PC-9 (cell line): ENCODE data around the gene MMP11. TPM values are rescaled to one million over a fixed set of nuclear protein-coding genes. Genes with fewer than 3 reads are reported as not detected.

Source experiments
- BruUV-seq: library from RNA; stranded (reverse); fragments of 400-500 nt; replicated peaks from 2 replicates; lab custom pipeline; 2021; lab: Mats Ljungman, UMichigan
- CTCF ChIA-PET: fragments of 300-600 bp; sonication (Branson Sonifier 250); formaldehyde crosslinking; loops from one replicate; lab custom pipeline; 2022; ENCODE audit warnings: antibody characterized with exemption; lab: Charles Lee
- POLR2A ChIA-PET: fragments of 300-600 bp; sonication (Branson Sonifier 250); formaldehyde crosslinking; loops from one replicate; lab custom pipeline; 2022; ENCODE audit warnings: antibody characterized with exemption; ENCODE audit not compliant: unreplicated experiment; lab: Charles Lee
- DNase-seq, 2 experiments: peaks; one replicate each; pipeline versions ENCODE4 v3.0.0 to v3.0.0-alpha.2; 2015 to 2022; ENCODE audit warnings: mixed read lengths in 1 of 2
- H2AFZ ChIP-seq: fragments of 200-600 bp; sonication (generic); 2 replicates; pipeline ENCODE4 v1.8.1; 2017; ENCODE audit warnings: antibody characterized with exemption
- H3F3A ChIP-seq: fragments of 200-600 bp; sonication (generic); 2 replicates; pipeline ENCODE4 v1.8.1; 2017; ENCODE audit warnings: antibody characterized with exemption, mild to moderate bottlenecking, low read depth; ENCODE audit not compliant: insufficient read depth
- H3K27ac ChIP-seq: fragments of 200-600 bp; sonication (generic); 2 replicates; pipeline ENCODE4 v1.6.1; 2016; ENCODE audit warnings: mixed run types
- H3K27me3 ChIP-seq: fragments of 200-600 bp; sonication (generic); 2 replicates; pipeline ENCODE4 v1.6.1; 2016; ENCODE audit warnings: low read depth, mixed run types; ENCODE audit not compliant: insufficient read depth
- H3K36me3 ChIP-seq: fragments of 200-600 bp; sonication (generic); 2 replicates; pipeline ENCODE4 v1.6.1; 2016; ENCODE audit warnings: low read depth, mixed run types
- H3K4me1 ChIP-seq: fragments of 200-600 bp; sonication (generic); replicated peaks from 2 replicates; pipeline ENCODE4 v1.6.1; 2016; ENCODE audit warnings: mixed run types; ENCODE audit not compliant: insufficient read depth
- H3K4me2 ChIP-seq: fragments of 200-600 bp; sonication (generic); 2 replicates; pipeline ENCODE4 v1.6.1; 2017; ENCODE audit warnings: mixed run types
- H3K4me3 ChIP-seq: fragments of 200-600 bp; sonication (generic); 2 replicates; pipeline ENCODE4 v1.6.1; 2016; ENCODE audit warnings: mixed run types
- H3K79me2 ChIP-seq: fragments of 200-600 bp; sonication (generic); 2 replicates; pipeline ENCODE4 v1.6.1; 2017; ENCODE audit warnings: low read depth, mixed run types
- H3K9me2 ChIP-seq: fragments of 200-600 bp; sonication (generic); 2 replicates; pipeline ENCODE4 v1.8.1; 2017; ENCODE audit warnings: mild to moderate bottlenecking; ENCODE audit not compliant: insufficient read depth
- H3K9me3 ChIP-seq: fragments of 200-600 bp; sonication (generic); 2 replicates; pipeline ENCODE4 v1.8.1; 2016; ENCODE audit warnings: low read depth; ENCODE audit not compliant: insufficient read depth
- H4K20me1 ChIP-seq: fragments of 200-600 bp; sonication (generic); 2 replicates; pipeline ENCODE4 v1.8.1; 2017; ENCODE audit not compliant: insufficient read depth
- CTCF ChIP-seq: fragments of 200-600 bp; sonication (generic); conservative IDR thresholded peaks from 2 replicates; pipeline ENCODE4 v1.6.1; 2017; ENCODE audit warnings: mixed run types, antibody characterized with exemption, mild to moderate bottlenecking, moderate library complexity
- EZH2 ChIP-seq: fragments of 200-600 bp; sonication (generic); IDR thresholded peaks from 2 replicates; pipeline ENCODE4 v1.8.0; 2017; ENCODE audit warnings: antibody characterized with exemption, low read depth
- intact Hi-C: fragments of 100-400 bp; cut with micrococcal nuclease; formaldehyde crosslinking; loops from one replicate; pipeline ENCODE4 v1.10.0; 2022; ENCODE audit not compliant: unreplicated experiment
- total RNA-seq: library from RNA; stranded (reverse); gene quantifications from 2 replicates; pipeline ENCODE4 v1.2.3, GENCODE V29; 2021

Gene MMP11
- total RNA-seq, 1 experiment from 2014 or later: 2.4 TPM

- H3K79me2 ChIP-seq: no peaks in the 10 kb centered on the region
- intact Hi-C loops: no loop called here
- H3K27ac ChIP-seq: no peak overlapping the region
- H3K9me2 ChIP-seq: no peaks in the 10 kb centered on the region
- no peak overlapping the region for H2AFZ ChIP-seq
- no peak for DNase-seq
- H3K4me1 ChIP-seq: no peaks in the 10 kb centered on the region
- 0 out of 2 replicates have a peak, but pooled peaks cover 6% of the 10 kb centered on the region for H3K36me3 ChIP-seq
- H3K27me3 ChIP-seq: no peaks in the 10 kb centered on the region
- ChIA-PET POLR2A (no interaction called here), CTCF (no interaction called here)
- no TSS peak for BruUV-seq
- no peak overlapping the region for H3K4me2 ChIP-seq
- no peaks in the 10 kb centered on the region for H3K9me3 ChIP-seq
- no peak overlapping the region for H3K4me3 ChIP-seq
- no peak for TF ChIP-seq EZH2
- TF ChIP-seq CTCF: no peak
- no peaks in the 10 kb centered on the region for H3F3A ChIP-seq
- H4K20me1 ChIP-seq: no peaks in the 10 kb centered on the region
Observed at GRCh38 chr22:23803001-23803819, 30.6 kb downstream of the MMP11 start.

GRCh38 chr22:23804781-23805291 lies 32.2 kb downstream of the MMP11 start:
- Histone ChIP-seq H3K79me2 (no peaks in the 10 kb centered on the region), H3K27ac (no peak overlapping the region), H3F3A (no peaks in the 10 kb centered on the region), H3K9me2 (no peaks in the 10 kb centered on the region), H2AFZ (no peak overlapping the region), H3K27me3 (no peaks in the 10 kb centered on the region), H3K4me3 (no peak overlapping the region), H3K4me2 (no peak overlapping the region), H4K20me1 (no peaks in the 10 kb centered on the region), H3K9me3 (no peaks in the 10 kb centered on the region), H3K36me3 (0 out of 2 replicates have a peak, but pooled peaks cover 6% of the 10 kb centered on the region), H3K4me1 (no peaks in the 10 kb centered on the region)
- ChIA-PET POLR2A (no interaction called here), CTCF (no interaction called here)
- no peak for TF ChIP-seq CTCF
- no peak for TF ChIP-seq EZH2
- no TSS peak for BruUV-seq
- no peak for DNase-seq
- intact Hi-C loops: no loop called here

DNA sequence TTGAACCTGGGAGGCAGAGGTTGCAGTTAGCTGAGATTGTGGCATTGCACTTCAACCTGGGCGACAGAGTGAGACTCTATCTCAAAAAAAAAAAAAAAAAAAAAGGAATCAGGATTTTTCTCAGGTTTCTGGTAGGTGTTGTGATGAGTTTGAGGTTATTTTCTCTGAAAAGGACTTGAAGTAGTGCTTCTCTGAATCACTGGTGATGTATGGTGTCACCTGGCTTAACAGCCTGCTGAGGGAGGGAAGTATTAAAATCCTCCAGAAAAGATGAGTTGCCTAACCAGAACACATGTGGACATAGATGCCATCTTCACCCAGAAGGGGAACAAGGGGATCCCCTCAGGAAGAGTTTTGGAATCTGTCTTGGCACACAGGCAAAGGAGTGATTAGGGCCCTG lies 34.2 kb downstream of the MMP11 start:
- Histone ChIP-seq H3K27ac (no peak overlapping the region), H3F3A (0 out of 2 replicates have a peak, but pooled peaks cover 6% of the 10 kb centered on the region), H4K20me1 (no peaks in the 10 kb centered on the region; the same call in 1 of the 2 replicates), H3K79me2 (no peaks in the 10 kb centered on the region), H3K36me3 (0 out of 2 replicates have a peak, but pooled peaks cover 11% of the 10 kb centered on the region), H3K9me2 (no peaks in the 10 kb centered on the region), H2AFZ (no peak overlapping the region), H3K27me3 (no peaks in the 10 kb centered on the region), H3K4me2 (no peak overlapping the region), H3K4me1 (no peaks in the 10 kb centered on the region), H3K4me3 (no peak overlapping the region), H3K9me3 (no peaks in the 10 kb centered on the region)
- intact Hi-C loops: no loop called here
- no peak for TF ChIP-seq CTCF
- no peak for TF ChIP-seq EZH2
- no TSS peak for BruUV-seq
- ChIA-PET CTCF (no interaction called here), POLR2A (no interaction called here)
- no peak for DNase-seq
